Activated CD4-positive, alpha-beta memory T cell treated with anti-CD3 and anti-CD28 coated beads for 36 hours (primary cell): ENCODE measurements around the gene CPNE4. TPM values are rescaled to one million over a fixed set of nuclear protein-coding genes. Genes with fewer than 3 reads are reported as not detected.

Source experiments
- CTCF ChIA-PET: fragments of 350-600 bp; sonication (Branson Sonifier 250); formaldehyde crosslinking; loops from one replicate; lab custom pipeline; 2021; ENCODE audit warnings: antibody characterized with exemption, inconsistent platforms; lab: Charles Lee
- POLR2A ChIA-PET: fragments of 350-600 bp; sonication (Branson Sonifier 250); formaldehyde crosslinking; loops from one replicate; lab custom pipeline; 2021; ENCODE audit warnings: antibody characterized with exemption; lab: Charles Lee
- DNase-seq: peaks from one replicate; pipeline ENCODE4 v3.0.0-alpha.2; 2020
- H3K27ac Mint-ChIP-seq: one replicate; pipeline ENCODE4 v1.8.0; 2021; ENCODE audit warnings: mixed read lengths
- H3K27me3 Mint-ChIP-seq: one replicate; pipeline ENCODE4 v1.8.0; 2021; ENCODE audit warnings: mixed read lengths
- H3K36me3 Mint-ChIP-seq: one replicate; pipeline ENCODE4 v1.8.0; 2021; ENCODE audit warnings: mixed read lengths
- H3K4me1 Mint-ChIP-seq: one replicate; pipeline ENCODE4 v1.8.0; 2021; ENCODE audit warnings: low read depth, mixed read lengths
- H3K4me3 Mint-ChIP-seq: one replicate; pipeline ENCODE4 v1.8.0; 2021; ENCODE audit warnings: mild to moderate bottlenecking, mixed read lengths
- H3K9me3 Mint-ChIP-seq: one replicate; pipeline ENCODE4 v1.8.0; 2021; ENCODE audit warnings: mixed read lengths
- intact Hi-C: fragments of 100-400 bp; cut with micrococcal nuclease; formaldehyde crosslinking; loops from one replicate; pipeline ENCODE4 v1.15.1; 2023
- total RNA-seq, 2 experiments: library from RNA; stranded (reverse); gene quantifications; one replicate each; pipeline ENCODE4 v1.2.3, GENCODE V29; 2021

Gene CPNE4
- total RNA-seq, 2 experiments from 2014 or later: not detected

DNA sequence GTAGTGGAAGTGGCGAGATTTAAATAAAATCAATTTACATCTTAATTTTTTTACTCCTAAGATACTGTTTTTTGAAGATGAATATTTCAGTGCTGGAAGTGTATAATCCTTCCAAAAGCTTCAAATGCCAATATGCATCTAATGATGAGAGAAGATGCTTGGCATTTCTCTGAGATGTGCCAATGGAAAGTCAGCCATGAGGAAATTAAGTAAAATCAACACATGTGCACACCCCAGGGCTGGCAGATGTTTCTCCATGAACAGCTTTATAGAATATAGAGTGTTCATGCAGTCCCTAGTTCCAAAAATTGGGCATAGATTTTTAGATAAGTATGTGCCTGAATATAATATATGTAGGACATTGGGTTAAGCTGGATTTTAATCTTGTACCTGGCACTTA is 90.1 kb downstream of the CPNE4 start:
- CTCF ChIA-PET: no interaction called here
- Mint-ChIP-seq H3K4me3 (no peak overlapping the region), H3K9me3 (no peaks in the 10 kb centered on the region), H3K4me1 (peaks cover 6% of the 10 kb centered on the region), H3K27ac (no peak overlapping the region), H3K27me3 (no peaks in the 10 kb centered on the region), H3K36me3 (no peaks in the 10 kb centered on the region)
- intact Hi-C loops: no loop called here
- POLR2A ChIA-PET: no interaction called here
- DNase-seq: no peak

DNA sequence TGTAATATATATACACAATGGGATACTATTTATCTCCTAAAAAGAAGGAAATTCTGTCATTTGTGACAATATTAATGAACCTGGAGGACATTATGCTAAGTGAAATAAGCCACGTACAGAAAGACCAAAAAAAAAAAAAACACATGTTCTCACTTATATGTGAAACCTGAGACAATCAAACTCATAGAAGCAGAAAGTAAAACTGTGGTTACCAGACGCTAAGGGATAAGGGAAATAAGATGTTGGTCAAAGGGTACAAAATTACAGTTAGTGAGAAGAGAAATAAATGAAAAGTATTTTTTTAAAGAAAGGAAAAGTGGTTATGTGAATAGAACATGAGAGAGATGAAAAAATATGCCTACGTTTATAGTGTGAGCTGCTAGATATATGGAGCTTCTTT is 101.1 kb downstream of the CPNE4 start:
- intact Hi-C loops: no loop called here
- CTCF ChIA-PET: no interaction called here
- H3K9me3 Mint-ChIP-seq: no peaks in the 10 kb centered on the region

DNA sequence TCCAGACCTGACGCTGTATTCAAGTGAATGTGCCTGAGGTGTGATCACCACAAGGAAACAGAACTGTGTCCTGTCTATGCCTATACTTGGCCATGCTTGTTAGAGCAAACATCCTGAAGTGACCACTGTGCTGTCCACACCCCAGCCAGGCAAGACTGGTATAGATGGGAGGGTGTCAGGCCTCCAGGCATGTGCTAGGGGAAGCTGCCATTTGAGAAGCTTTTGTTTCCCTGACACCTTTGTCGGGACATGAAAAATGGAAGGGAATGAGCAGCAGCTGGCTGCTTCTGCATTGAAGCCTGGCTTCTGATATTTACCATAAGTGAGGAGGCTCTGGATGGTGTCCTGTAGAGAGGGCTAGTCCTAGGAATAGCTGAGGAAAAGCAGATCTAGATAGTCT is 106.2 kb downstream of the CPNE4 start:
- intact Hi-C loops: no loop called here
- Mint-ChIP-seq H3K4me1 (no peaks in the 10 kb centered on the region), H3K27ac (no peak overlapping the region), H3K4me3 (no peak overlapping the region), H3K9me3 (no peaks in the 10 kb centered on the region), H3K36me3 (no peaks in the 10 kb centered on the region), H3K27me3 (peaks cover 4% of the 10 kb centered on the region)
- DNase-seq: no peak
- POLR2A ChIA-PET: no interaction called here
- CTCF ChIA-PET: no interaction called here

More for the DNA sequence above, 101.1 kb downstream of the CPNE4 start:
- DNase-seq: no peak
- no peak overlapping the region for H3K4me3 Mint-ChIP-seq
- no peaks in the 10 kb centered on the region for H3K4me1 Mint-ChIP-seq
- H3K27ac Mint-ChIP-seq: no peak overlapping the region
- no peaks in the 10 kb centered on the region for H3K27me3 Mint-ChIP-seq
- H3K36me3 Mint-ChIP-seq: no peaks in the 10 kb centered on the region
- POLR2A ChIA-PET: no interaction called here

DNA sequence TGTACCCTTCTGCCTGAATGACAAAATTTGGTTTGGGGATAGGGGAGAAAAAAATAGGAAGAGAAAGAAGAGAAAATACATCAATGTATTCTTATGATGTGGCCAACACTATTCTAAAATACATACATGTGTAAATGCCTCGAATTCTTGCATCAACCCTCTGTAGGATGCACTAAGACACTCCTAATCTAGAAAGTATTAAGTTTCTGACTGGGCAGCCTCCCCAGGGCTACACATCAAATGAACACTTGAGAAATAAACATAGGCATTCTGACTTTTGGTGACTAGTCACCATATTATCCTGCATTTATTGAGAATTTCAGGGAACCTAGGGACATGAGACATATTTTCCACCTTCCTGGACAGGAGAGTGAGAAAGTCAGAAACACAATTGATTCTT is 109.2 kb downstream of the CPNE4 start:
- Mint-ChIP-seq H3K27me3 (peaks cover 4% of the 10 kb centered on the region), H3K4me3 (no peak overlapping the region), H3K36me3 (no peaks in the 10 kb centered on the region), H3K9me3 (no peaks in the 10 kb centered on the region), H3K27ac (no peak overlapping the region), H3K4me1 (no peaks in the 10 kb centered on the region)
- ChIA-PET POLR2A (no interaction called here), CTCF (no interaction called here)
- no peak for DNase-seq
- intact Hi-C loops: no loop called here

DNA sequence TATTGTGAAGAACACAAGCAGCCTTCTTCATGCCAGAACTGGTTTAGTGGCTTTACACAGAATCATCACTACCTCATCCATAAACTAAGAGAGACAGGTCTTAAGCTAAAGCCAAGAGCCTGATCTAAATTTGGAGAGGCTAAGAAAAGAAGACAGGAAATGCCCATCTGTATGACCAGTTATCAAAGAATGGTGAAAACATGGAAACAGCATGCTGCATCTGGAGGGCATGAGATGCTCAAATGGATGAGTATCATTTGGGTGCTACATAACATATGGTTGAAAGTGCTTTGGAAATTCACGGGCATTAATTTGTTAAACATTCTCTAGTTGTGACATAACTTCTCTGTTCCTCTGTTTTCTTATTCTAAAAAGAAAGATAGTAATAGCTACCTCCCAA is 112.5 kb downstream of the CPNE4 start:
- Mint-ChIP-seq H3K4me3 (no peak overlapping the region), H3K9me3 (no peaks in the 10 kb centered on the region), H3K4me1 (no peaks in the 10 kb centered on the region), H3K27ac (no peak overlapping the region), H3K27me3 (peaks cover 4% of the 10 kb centered on the region), H3K36me3 (no peaks in the 10 kb centered on the region)
- no peak for DNase-seq
- POLR2A ChIA-PET: no interaction called here
- CTCF ChIA-PET: no interaction called here
- intact Hi-C loops: no loop called here

DNA sequence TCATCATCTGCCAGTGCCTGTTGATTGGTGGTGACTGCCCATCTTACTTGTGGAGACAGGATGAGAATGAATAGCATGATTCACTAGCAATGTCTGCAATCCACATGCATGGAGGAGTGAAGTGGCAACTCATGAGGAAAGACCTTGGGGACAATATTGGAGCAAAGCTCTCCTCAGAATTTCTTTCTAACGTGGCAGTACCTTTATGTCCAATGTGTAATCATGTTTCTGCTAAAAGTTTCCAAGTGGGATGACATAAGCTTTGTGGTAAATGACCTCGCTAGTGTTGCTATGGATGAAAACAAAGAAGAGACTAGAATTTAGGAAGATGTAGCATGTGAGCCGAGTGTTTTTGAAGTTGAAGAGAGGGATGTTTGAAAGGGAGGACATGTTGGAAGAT is 117.8 kb downstream of the CPNE4 start:
- CTCF ChIA-PET: no interaction called here
- Mint-ChIP-seq H3K4me1 (no peaks in the 10 kb centered on the region), H3K36me3 (no peaks in the 10 kb centered on the region), H3K4me3 (no peak overlapping the region), H3K27ac (no peak overlapping the region), H3K9me3 (no peaks in the 10 kb centered on the region), H3K27me3 (no peaks in the 10 kb centered on the region)
- POLR2A ChIA-PET: no interaction called here
- no peak for DNase-seq
- intact Hi-C loops: no loop called here

DNA sequence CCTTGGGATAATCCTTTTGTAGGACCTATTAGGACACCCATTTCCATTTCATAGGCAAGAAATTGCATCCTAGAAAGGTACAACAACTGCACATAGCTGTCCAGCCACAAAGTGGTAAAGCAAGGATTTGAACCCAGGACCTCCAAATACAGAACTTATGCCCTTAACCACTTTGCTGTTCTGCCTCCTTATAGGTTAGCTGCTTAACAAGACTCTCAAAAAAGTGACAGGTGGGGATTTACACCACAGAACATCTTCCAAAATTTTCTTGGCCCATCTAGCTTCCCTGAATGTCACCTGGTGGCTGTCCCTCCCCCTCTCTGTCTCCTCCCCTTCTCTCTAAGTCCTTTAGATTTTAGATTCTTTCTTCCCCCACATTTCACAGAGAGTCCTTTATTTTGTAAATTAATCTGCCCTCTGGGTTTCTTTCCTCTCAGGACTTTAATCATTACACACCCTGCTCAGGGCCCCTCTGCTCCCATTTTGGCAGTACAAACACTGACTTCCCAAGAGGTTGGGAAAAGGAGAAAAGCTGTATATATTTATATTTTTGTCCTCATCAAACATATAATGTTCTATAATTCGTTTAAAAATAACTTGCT is 120.6 kb downstream of the CPNE4 start:
- H3K27ac Mint-ChIP-seq: no peak overlapping the region
- no peak for DNase-seq
- intact Hi-C loops: no loop called here
- no peaks in the 10 kb centered on the region for H3K36me3 Mint-ChIP-seq
- CTCF ChIA-PET: no interaction called here
- H3K4me3 Mint-ChIP-seq: no peak overlapping the region
- no peaks in the 10 kb centered on the region for H3K9me3 Mint-ChIP-seq
- no peaks in the 10 kb centered on the region for H3K4me1 Mint-ChIP-seq
- POLR2A ChIA-PET: no interaction called here
- H3K27me3 Mint-ChIP-seq: no peaks in the 10 kb centered on the region

DNA sequence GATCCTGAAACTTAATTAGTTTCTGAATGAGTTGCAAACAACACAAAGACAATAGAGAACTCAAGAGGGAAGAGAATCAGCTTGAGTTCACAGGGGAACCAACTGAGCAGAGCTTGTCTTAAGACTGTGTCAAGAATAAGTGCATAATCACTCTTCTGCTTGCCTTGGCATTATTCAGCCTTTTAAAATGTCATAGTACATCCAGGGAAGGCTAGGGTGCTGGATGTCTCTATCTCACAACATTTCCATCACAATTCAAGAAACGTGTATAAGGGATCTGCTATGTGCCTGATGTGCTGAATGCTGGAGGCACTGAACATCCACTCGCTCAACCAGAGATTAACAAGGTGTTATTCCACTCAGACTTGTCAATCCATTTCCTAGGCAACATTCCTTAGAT is 122.6 kb downstream of the CPNE4 start:
- CTCF ChIA-PET: no interaction called here

DNA sequence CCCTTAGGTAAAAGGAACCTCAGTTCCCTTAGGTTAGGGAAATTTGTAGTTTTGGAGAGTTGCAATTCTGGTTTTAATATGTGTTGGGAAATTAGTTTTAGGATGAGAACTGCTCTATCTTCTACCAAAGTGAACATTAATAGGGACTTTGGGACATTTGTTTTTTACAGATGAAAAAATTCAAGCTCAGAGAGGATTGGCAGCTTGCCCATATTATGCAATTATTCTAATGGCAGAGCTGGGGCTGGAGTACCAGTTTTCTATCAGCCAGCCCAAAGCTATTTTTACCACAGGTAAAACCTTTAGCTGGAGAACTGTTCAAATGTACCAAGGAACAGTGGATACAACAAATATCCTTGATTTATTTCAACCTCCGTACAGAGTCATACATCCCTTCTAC is 127.0 kb downstream of the CPNE4 start:
- no peaks in the 10 kb centered on the region for H3K27me3 Mint-ChIP-seq
- CTCF ChIA-PET: no interaction called here
- H3K36me3 Mint-ChIP-seq: no peaks in the 10 kb centered on the region
- H3K4me3 Mint-ChIP-seq: no peak overlapping the region
- no peak overlapping the region for H3K27ac Mint-ChIP-seq
- intact Hi-C loops: no loop called here
- H3K4me1 Mint-ChIP-seq: no peaks in the 10 kb centered on the region
- no peak for DNase-seq
- POLR2A ChIA-PET: no interaction called here
- H3K9me3 Mint-ChIP-seq: peaks cover 2% of the 10 kb centered on the region

More for the DNA sequence above, 122.6 kb downstream of the CPNE4 start:
- Mint-ChIP-seq H3K9me3 (peaks cover under 1% of the 10 kb centered on the region), H3K36me3 (no peaks in the 10 kb centered on the region), H3K27me3 (no peaks in the 10 kb centered on the region), H3K4me3 (no peak overlapping the region), H3K4me1 (no peaks in the 10 kb centered on the region), H3K27ac (no peak overlapping the region)
- POLR2A ChIA-PET: no interaction called here
- intact Hi-C loops: no loop called here
- no peak for DNase-seq

DNA sequence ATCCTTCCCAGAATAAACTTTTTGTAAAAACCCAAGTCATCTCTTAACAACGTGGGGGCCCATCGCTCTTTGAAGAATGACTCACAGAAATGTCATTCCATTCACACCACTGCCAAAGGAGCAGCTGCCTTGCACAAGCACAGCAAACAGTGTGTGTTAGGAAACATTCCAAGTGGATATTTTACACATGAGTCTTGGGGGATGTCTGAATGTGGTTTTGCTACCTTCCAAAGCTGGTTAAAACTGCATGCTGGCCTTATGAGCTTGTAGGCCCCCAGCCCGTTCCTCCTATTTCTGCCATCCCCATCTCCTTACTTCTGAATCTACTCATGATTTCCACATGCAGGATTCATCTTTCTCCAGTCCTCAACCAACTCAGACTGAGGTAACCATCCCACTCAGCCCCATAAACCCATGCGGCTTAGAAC is 130.8 kb downstream of the CPNE4 start:
- CTCF ChIA-PET: no interaction called here
- Mint-ChIP-seq H3K36me3 (no peaks in the 10 kb centered on the region), H3K4me3 (no peak overlapping the region), H3K27me3 (no peaks in the 10 kb centered on the region), H3K27ac (no peak overlapping the region), H3K4me1 (no peaks in the 10 kb centered on the region), H3K9me3 (peaks cover 2% of the 10 kb centered on the region)
- intact Hi-C loops: no loop called here
- no peak for DNase-seq
- POLR2A ChIA-PET: no interaction called here

DNA sequence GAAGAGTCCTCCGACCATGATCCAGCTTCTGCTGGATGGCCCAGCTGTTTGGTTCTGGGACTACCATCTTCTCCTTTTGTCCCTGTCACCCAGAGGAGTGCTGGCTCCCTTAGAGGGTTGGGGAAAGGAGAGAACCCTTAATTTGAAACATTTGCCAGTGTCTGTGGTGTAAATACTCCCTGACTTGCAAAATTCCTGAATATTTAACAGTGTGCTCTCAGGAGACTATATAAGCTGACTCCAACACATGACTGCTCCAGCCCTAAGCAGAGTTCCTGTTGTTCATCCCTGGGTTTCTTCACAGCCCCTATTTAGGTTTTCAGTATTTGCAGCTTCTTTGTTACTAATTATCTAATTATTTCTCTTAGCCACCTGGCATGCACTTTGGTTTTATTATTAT is 133.1 kb downstream of the CPNE4 start:
- no peak for DNase-seq
- no peaks in the 10 kb centered on the region for H3K27me3 Mint-ChIP-seq
- CTCF ChIA-PET: no interaction called here
- no peak overlapping the region for H3K27ac Mint-ChIP-seq
- no peaks in the 10 kb centered on the region for H3K36me3 Mint-ChIP-seq
- no peaks in the 10 kb centered on the region for H3K4me1 Mint-ChIP-seq
- POLR2A ChIA-PET: no interaction called here
- H3K4me3 Mint-ChIP-seq: no peak overlapping the region
- no peaks in the 10 kb centered on the region for H3K9me3 Mint-ChIP-seq
- intact Hi-C loops: no loop called here

DNA sequence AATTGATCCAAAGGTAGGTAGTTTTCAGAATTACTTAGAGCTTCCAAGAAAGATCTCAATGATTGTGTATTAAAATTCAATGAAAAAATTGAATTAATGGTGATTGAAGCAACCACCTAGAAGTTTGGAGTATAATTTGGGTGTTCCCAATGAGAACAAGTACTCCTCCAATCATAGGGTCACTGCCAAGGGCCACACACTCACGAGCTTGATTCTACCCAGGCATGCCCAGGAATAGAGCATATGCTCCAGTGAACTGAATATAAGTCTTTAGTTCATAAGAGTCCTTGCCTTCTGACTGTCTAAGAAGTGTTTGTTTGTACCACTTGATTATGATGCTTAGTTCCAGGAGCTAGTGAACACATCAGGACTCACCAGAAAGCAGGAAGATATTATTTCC is 133.9 kb downstream of the CPNE4 start:
- no peak overlapping the region for H3K4me3 Mint-ChIP-seq
- H3K27ac Mint-ChIP-seq: no peak overlapping the region
- ChIA-PET CTCF (no interaction called here), POLR2A (no interaction called here)
- intact Hi-C loops: no loop called here
- no peaks in the 10 kb centered on the region for H3K4me1 Mint-ChIP-seq
- H3K36me3 Mint-ChIP-seq: no peaks in the 10 kb centered on the region
- no peak for DNase-seq
- H3K27me3 Mint-ChIP-seq: no peaks in the 10 kb centered on the region
- no peaks in the 10 kb centered on the region for H3K9me3 Mint-ChIP-seq

DNA sequence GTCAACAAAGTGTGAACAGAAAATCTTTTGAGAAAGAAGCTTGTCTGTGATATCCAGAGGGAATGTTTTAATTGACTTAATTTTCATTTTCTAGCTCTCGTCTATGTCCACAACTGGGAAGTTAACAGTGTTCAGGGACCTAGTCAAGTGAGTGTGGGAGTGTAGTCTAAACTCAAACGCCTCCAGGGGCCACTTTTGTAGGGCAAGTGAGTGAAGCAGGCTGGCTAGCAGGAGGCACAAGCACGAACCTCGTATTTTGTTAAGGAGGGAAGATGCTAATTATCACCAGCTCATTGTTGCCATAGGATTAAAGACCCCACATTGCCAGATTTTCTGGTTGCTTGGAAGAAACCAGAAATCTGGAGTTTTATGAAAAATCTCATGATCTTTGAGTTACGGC is 135.8 kb downstream of the CPNE4 start:
- Mint-ChIP-seq H3K9me3 (no peaks in the 10 kb centered on the region), H3K27ac (no peak overlapping the region), H3K4me3 (no peak overlapping the region), H3K36me3 (no peaks in the 10 kb centered on the region), H3K27me3 (no peaks in the 10 kb centered on the region), H3K4me1 (no peaks in the 10 kb centered on the region)
- ChIA-PET POLR2A (no interaction called here), CTCF (no interaction called here)
- intact Hi-C loops: no loop called here
- DNase-seq: no peak
